HCEC 1CT (cell line): ENCODE measurements around the gene MGST2.
"Not testable (repeated sequence)": the region's sequence is repeated elsewhere in the genome, so short reads cannot be mapped to it uniquely, and the experiment has no call there.

Experiments used
- DNase-seq: peaks from one replicate; pipeline ENCODE4 v3.0.0-alpha.2; 2017

The MGST2 gene

GRCh38 chr4:139665690-139666529 is at the start of gene MGST2:
MGST2 (plus strand) TSS chr4:139665819; CDS start chr4:139666020, 201 bp downstream.
- peak; percentile 14 for DNase-seq

GRCh38 chr4:139617702-139618490 is 47.7 kb upstream of the MGST2 start:
- peak; percentile 3 for DNase-seq

- peak; percentile 12 for DNase-seq
Observed at GRCh38 chr4:139619644-139620043, 46.0 kb upstream of the MGST2 start.

GRCh38 chr4:139622901-139623381 is 42.7 kb upstream of the MGST2 start:
- no peak for DNase-seq

GRCh38 chr4:139624441-139625092 is 41.1 kb upstream of the MGST2 start:
- DNase-seq = no peak

GRCh38 chr4:139625093-139625455 is 40.5 kb upstream of the MGST2 start:
- DNase-seq = no peak

- no peak for DNase-seq
Observed at GRCh38 chr4:139625482-139625881, 40.1 kb upstream of the MGST2 start.

- DNase-seq = no peak
Observed at GRCh38 chr4:139628184-139629012, 37.2 kb upstream of the MGST2 start.

GRCh38 chr4:139629436-139630125 is 36.0 kb upstream of the MGST2 start:
- no peak for DNase-seq

GRCh38 chr4:139630126-139630495 is 35.5 kb upstream of the MGST2 start:
- DNase-seq = no peak

- DNase-seq = no peak
Observed at GRCh38 chr4:139630991-139631390, 34.6 kb upstream of the MGST2 start.

- DNase-seq = no peak
Observed at GRCh38 chr4:139631791-139632190, 33.8 kb upstream of the MGST2 start.

GRCh38 chr4:139632739-139633138 is 32.9 kb upstream of the MGST2 start:
- DNase-seq = not testable (repeated sequence)

GRCh38 chr4:139633195-139633594 is 32.4 kb upstream of the MGST2 start:
- DNase-seq = no peak

- DNase-seq = no peak
Observed at GRCh38 chr4:139633661-139634060, 32.0 kb upstream of the MGST2 start.

GRCh38 chr4:139635966-139636365 is 29.7 kb upstream of the MGST2 start:
- DNase-seq = no peak

GRCh38 chr4:139638306-139638705 is 27.3 kb upstream of the MGST2 start:
- not testable (repeated sequence) for DNase-seq

- DNase-seq = no peak
Observed at GRCh38 chr4:139639654-139640053, 26.0 kb upstream of the MGST2 start.

GRCh38 chr4:139641218-139641617 is 24.4 kb upstream of the MGST2 start:
- peak; percentile 58 for DNase-seq

- DNase-seq = peak; percentile 50
Observed at GRCh38 chr4:139642364-139642763, 23.3 kb upstream of the MGST2 start.

- DNase-seq = no peak
Observed at GRCh38 chr4:139643042-139643895, 22.4 kb upstream of the MGST2 start.
